Stomach (tissue), 4 donors: ENCODE measurements around the gene RIMS1.

Experiments used
- POLR2AphosphoS5 ChIP-seq, 3 donors: sonication (generic); formaldehyde crosslinking; IDR thresholded peaks; one replicate each; pipeline ENCODE4 v1.6.1; 2016; ENCODE audit warnings: antibody characterized with exemption in 3 of 3
- TF ChIP-seq, protein P1 (sequence below), 7 experiments: fragments of 450-650 bp in 4 of 7; fragments of 200-600 bp in 3 of 7; sonication (generic) in 3 of 7; IDR thresholded peaks; one replicate each; pipeline ENCODE4 v1.5.1; 2016 to 2019; ENCODE audit warnings: antibody characterized with exemption in 7 of 7, control low read depth in 2 of 7, mild to moderate bottlenecking in 1 of 7

DNA sequence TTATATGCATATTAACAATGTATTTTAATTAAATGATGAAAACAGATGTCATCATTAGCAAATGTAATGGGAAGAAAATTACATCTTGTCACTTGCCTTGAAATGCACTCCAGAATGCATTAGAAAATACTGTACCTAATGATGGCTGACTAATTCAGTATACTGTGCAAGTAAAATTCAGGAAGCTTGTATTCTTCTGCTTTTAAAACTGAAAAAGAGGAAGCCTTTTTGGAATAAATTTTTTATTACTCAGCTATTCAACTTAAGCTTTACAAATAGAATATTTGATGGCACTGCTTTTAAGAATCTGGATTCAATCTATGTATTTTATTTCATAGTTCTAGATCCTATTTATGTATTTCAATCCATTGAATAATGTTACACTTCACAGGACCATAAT, 195.5 kb downstream of the RIMS1 start:
- TF ChIP-seq POLR2AphosphoS5 (IDR thresholded peaks at IDR 0.05), result no peak
- TF ChIP-seq, protein P1, sequence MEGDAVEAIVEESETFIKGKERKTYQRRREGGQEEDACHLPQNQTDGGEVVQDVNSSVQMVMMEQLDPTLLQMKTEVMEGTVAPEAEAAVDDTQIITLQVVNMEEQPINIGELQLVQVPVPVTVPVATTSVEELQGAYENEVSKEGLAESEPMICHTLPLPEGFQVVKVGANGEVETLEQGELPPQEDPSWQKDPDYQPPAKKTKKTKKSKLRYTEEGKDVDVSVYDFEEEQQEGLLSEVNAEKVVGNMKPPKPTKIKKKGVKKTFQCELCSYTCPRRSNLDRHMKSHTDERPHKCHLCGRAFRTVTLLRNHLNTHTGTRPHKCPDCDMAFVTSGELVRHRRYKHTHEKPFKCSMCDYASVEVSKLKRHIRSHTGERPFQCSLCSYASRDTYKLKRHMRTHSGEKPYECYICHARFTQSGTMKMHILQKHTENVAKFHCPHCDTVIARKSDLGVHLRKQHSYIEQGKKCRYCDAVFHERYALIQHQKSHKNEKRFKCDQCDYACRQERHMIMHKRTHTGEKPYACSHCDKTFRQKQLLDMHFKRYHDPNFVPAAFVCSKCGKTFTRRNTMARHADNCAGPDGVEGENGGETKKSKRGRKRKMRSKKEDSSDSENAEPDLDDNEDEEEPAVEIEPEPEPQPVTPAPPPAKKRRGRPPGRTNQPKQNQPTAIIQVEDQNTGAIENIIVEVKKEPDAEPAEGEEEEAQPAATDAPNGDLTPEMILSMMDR (IDR thresholded peaks at IDR 0.05), result no peak
